Measurements from ENCODE around the gene NOD1. TPM values are rescaled to one million over a fixed set of nuclear protein-coding genes. Genes with fewer than 3 reads are reported as not detected.

NOD1 gene
- total and polyA plus RNA-seq, 2 of the 8 experiments (the other 6 are each of a cell fraction or from before 2014, with no cell fraction given) = 3.8 to 6.5 TPM

DNA sequence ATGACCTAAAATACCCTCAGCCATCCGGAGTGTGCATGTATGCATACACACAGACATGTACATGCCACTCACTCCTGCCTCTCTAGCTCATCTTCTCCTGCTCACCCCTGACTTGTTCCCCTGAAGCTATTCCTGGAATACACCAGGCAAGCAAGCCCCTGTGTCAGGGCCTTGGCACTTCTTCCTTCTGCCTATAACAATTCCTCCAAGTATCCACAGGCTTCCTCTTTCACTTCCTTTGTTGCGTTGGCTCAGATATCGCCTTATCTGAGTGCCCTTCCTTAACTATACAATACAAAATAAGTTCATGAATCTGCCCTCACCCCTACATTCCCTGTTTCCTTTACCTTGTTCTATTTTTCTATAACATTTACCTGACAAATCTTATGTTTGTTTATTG, 88.8 kb downstream of the NOD1 start (continued):
- TF ChIP-seq CHD7 (IDR thresholded peaks at IDR 0.05; ENCODE audit: insufficient replicate concordance, low read length) (no peak), TEAD4 (IDR thresholded peaks at IDR 0.05; ENCODE audit: low read depth, low read length) (no peak), ZNF274 (IDR thresholded peaks at IDR 0.05; ENCODE audit: borderline replicate concordance, extremely low read depth, low read length) (no peak), SP4 (IDR thresholded peaks at IDR 0.05; ENCODE audit: low read length) (no peak), BACH1 (IDR thresholded peaks at IDR 0.05; ENCODE audit: low read length) (no peak), ASH2L (IDR thresholded peaks at IDR 0.05; ENCODE audit: low read length) (no peak), EGR1 (IDR thresholded peaks at IDR 0.05; ENCODE audit: borderline replicate concordance, low read depth, low read length) (no peak), RXRA (IDR thresholded peaks at IDR 0.05; ENCODE audit: insufficient read depth, low read depth, low read length) (no peak), GTF2F1 (IDR thresholded peaks at IDR 0.05; ENCODE audit: borderline replicate concordance, low read depth, low read length) (no peak), CHD1 (IDR thresholded peaks at IDR 0.05; ENCODE audit: low read depth, low read length) (no peak)
- TF ChIP-seq, protein P1, sequence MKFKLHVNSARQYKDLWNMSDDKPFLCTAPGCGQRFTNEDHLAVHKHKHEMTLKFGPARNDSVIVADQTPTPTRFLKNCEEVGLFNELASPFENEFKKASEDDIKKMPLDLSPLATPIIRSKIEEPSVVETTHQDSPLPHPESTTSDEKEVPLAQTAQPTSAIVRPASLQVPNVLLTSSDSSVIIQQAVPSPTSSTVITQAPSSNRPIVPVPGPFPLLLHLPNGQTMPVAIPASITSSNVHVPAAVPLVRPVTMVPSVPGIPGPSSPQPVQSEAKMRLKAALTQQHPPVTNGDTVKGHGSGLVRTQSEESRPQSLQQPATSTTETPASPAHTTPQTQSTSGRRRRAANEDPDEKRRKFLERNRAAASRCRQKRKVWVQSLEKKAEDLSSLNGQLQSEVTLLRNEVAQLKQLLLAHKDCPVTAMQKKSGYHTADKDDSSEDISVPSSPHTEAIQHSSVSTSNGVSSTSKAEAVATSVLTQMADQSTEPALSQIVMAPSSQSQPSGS (IDR thresholded peaks at IDR 0.05; ENCODE audit: low read length) = no peak

All from H1 (cell line).